HCT116 (cell line): ENCODE measurements around the gene VWA1.

Experiments used
- POLR2A ChIP-seq: IDR thresholded peaks from 2 replicates; pipeline ENCODE4 v1.7.0; 2011; ENCODE audit warnings: borderline replicate concordance; ENCODE audit not compliant: insufficient read depth, insufficient read length; ENCODE audit errors: extremely low read depth
- SIN3A ChIP-seq: IDR thresholded peaks from 2 replicates; pipeline ENCODE4 v1.6.1; 2012; ENCODE audit warnings: low read depth
- SP1 ChIP-seq: IDR thresholded peaks from 2 replicates; pipeline ENCODE4 v1.6.1; 2012; ENCODE audit warnings: low read depth
- TCF7L2 ChIP-seq: IDR thresholded peaks from 2 replicates; pipeline ENCODE4 v1.7.0; 2011; ENCODE audit warnings: borderline replicate concordance, inconsistent platforms; ENCODE audit not compliant: insufficient read depth, insufficient read length; ENCODE audit errors: extremely low read depth
- YY1 ChIP-seq: IDR thresholded peaks from 2 replicates; pipeline ENCODE4 v1.6.1; 2011; ENCODE audit warnings: low read length, low read depth, moderate library complexity, mild to moderate bottlenecking; ENCODE audit not compliant: insufficient replicate concordance; ENCODE audit errors: extremely low read depth
- ZNF274 ChIP-seq: fragments of 200-500 bp; sonication (Bioruptor generic); IDR thresholded peaks from 2 replicates; pipeline ENCODE4 v1.6.1; 2014; ENCODE audit warnings: mild to moderate bottlenecking, low read depth, low read length, inconsistent platforms
- TF ChIP-seq, protein P1 (sequence below): IDR thresholded peaks from 2 replicates; pipeline ENCODE4 v1.6.1; 2012; ENCODE audit warnings: low read depth
- TF ChIP-seq, protein P2 (sequence below), 3 experiments: fragments of 200-600 bp in 1 of 3; sonication (generic) in 1 of 3; IDR thresholded peaks in 2 of 3; conservative IDR thresholded peaks in 1 of 3; 2 replicates each; pipeline ENCODE4 v1.5.1; 2012 to 2017; ENCODE audit warnings: low read depth in 2 of 3, low read length in 2 of 3, antibody characterized with exemption in 1 of 3, borderline replicate concordance in 1 of 3, control low read depth in 1 of 3, mild to moderate bottlenecking in 1 of 3, mixed read lengths in 1 of 3, mixed run types in 1 of 3, moderate library complexity in 1 of 3; ENCODE audit not compliant: insufficient read depth in 1 of 3
- TF ChIP-seq, protein P3 (sequence below): IDR thresholded peaks from 2 replicates; pipeline ENCODE4 v1.6.1; 2011; ENCODE audit warnings: mild to moderate bottlenecking, low read length, moderate library complexity; ENCODE audit not compliant: insufficient replicate concordance; ENCODE audit errors: extremely low read depth
- TF ChIP-seq, protein P4 (sequence below): IDR thresholded peaks from 2 replicates; pipeline ENCODE4 v1.6.1; 2012

DNA sequence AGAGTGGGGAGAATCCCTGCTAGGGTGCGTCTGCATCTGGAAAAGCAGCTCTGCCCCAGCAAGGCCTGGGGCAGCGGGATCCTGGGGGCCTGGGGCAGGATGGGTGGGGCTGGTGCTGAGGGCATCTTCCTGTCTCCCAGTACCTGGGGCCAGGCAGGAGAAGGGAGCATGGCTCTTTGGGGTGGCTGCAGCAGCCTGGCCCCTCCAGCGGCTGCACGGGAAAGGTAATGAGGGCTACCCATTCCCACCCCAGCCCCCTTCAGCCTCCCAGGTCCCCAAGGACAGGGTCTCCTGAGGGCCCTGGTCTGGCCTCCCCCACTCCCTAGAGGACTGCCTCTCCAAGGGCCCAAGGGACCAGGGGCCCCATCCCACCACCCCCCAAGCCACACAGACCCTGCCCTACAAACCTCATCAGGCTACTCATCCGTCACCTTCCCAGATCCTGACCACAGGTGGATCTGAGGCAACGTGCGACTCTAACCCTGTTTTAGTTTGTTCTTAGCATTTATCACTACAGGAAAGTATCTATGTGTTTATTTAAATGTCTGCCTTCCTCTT lies 13.5 kb upstream of the VWA1 start:
- TF ChIP-seq, protein P1, sequence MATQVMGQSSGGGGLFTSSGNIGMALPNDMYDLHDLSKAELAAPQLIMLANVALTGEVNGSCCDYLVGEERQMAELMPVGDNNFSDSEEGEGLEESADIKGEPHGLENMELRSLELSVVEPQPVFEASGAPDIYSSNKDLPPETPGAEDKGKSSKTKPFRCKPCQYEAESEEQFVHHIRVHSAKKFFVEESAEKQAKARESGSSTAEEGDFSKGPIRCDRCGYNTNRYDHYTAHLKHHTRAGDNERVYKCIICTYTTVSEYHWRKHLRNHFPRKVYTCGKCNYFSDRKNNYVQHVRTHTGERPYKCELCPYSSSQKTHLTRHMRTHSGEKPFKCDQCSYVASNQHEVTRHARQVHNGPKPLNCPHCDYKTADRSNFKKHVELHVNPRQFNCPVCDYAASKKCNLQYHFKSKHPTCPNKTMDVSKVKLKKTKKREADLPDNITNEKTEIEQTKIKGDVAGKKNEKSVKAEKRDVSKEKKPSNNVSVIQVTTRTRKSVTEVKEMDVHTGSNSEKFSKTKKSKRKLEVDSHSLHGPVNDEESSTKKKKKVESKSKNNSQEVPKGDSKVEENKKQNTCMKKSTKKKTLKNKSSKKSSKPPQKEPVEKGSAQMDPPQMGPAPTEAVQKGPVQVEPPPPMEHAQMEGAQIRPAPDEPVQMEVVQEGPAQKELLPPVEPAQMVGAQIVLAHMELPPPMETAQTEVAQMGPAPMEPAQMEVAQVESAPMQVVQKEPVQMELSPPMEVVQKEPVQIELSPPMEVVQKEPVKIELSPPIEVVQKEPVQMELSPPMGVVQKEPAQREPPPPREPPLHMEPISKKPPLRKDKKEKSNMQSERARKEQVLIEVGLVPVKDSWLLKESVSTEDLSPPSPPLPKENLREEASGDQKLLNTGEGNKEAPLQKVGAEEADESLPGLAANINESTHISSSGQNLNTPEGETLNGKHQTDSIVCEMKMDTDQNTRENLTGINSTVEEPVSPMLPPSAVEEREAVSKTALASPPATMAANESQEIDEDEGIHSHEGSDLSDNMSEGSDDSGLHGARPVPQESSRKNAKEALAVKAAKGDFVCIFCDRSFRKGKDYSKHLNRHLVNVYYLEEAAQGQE = no peak
- TF ChIP-seq, protein P2, sequence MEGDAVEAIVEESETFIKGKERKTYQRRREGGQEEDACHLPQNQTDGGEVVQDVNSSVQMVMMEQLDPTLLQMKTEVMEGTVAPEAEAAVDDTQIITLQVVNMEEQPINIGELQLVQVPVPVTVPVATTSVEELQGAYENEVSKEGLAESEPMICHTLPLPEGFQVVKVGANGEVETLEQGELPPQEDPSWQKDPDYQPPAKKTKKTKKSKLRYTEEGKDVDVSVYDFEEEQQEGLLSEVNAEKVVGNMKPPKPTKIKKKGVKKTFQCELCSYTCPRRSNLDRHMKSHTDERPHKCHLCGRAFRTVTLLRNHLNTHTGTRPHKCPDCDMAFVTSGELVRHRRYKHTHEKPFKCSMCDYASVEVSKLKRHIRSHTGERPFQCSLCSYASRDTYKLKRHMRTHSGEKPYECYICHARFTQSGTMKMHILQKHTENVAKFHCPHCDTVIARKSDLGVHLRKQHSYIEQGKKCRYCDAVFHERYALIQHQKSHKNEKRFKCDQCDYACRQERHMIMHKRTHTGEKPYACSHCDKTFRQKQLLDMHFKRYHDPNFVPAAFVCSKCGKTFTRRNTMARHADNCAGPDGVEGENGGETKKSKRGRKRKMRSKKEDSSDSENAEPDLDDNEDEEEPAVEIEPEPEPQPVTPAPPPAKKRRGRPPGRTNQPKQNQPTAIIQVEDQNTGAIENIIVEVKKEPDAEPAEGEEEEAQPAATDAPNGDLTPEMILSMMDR (IDR thresholded peaks at IDR 0.05 in 2 of 3, conservative IDR thresholded peaks at IDR 0.05 in 1 of 3; ENCODE audit: borderline replicate concordance in 1 of 3, insufficient read depth in 1 of 3, low read depth in 2 of 3, low read length in 2 of 3) = no peak
- TF ChIP-seq TCF7L2 (no peak), SIN3A (no peak), SP1 (no peak), ZNF274 (no peak), POLR2A (no peak), YY1 (no peak)
- TF ChIP-seq, protein P3, sequence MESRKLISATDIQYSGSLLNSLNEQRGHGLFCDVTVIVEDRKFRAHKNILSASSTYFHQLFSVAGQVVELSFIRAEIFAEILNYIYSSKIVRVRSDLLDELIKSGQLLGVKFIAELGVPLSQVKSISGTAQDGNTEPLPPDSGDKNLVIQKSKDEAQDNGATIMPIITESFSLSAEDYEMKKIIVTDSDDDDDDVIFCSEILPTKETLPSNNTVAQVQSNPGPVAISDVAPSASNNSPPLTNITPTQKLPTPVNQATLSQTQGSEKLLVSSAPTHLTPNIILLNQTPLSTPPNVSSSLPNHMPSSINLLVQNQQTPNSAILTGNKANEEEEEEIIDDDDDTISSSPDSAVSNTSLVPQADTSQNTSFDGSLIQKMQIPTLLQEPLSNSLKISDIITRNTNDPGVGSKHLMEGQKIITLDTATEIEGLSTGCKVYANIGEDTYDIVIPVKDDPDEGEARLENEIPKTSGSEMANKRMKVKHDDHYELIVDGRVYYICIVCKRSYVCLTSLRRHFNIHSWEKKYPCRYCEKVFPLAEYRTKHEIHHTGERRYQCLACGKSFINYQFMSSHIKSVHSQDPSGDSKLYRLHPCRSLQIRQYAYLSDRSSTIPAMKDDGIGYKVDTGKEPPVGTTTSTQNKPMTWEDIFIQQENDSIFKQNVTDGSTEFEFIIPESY = no peak
- TF ChIP-seq, protein P4, sequence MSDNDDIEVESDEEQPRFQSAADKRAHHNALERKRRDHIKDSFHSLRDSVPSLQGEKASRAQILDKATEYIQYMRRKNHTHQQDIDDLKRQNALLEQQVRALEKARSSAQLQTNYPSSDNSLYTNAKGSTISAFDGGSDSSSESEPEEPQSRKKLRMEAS = no peak
